ENCODE measurements around the gene MYRIP. TPM values are rescaled to one million over a fixed set of nuclear protein-coding genes. Genes with fewer than 3 reads are reported as not detected.

MYRIP gene
- 0.05 TPM in 1 of 5 replicates, not detected in the others for total RNA-seq (2022; extraction: Qiagen RNA extraction)

DNA sequence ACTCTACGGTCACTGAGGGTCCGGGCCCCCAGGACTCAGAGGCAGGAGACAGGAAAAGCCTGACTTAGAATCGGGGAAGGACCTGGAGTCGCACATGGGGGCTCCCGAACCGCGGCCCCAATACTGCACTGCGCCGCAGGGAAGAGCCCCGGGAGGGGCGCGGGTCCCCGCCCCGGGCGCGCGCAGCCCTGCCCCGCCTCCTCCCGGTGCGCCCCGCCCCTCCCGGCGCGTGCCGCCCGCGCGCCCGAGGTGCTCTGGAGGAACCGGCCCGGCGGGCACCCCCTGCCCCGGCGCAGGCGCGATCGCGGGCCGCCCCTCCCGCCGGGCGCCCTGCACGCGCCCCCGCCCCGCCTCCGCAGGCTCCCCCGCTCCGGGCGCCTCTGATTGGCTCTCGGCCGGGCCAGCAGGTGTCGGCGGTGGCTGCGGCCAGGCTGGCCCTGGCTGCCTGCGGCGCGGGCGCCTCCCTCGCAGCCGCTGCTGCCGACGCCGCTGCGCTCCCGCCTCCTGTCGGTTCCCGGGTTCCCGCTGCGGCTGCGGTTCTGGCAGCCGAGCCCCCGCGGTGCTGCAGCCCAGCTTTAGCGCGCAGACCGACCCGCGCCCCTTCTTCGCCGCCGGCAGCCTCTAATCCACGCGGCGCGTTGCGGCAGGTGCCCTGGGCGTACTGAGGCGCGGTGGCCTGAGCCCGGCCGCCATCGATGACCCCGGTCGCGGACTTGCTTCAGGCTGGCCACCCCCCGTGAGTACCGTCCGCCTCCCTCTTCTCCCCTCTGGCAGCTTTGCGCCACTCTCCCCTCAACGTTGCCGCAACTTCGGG is at the start of gene MYRIP:
MYRIP (plus strand) TSS at position 429 of the 814 bp plus-strand sequence. CDS start 91,208 bp downstream, outside the sequence.

GRCh38 chr3:40309418-40309924 is 500.1 kb downstream of the MYRIP start, which contains the start of gene EIF1B:
Gene EIF1B (plus strand): TSS chr3:40309707. CDS start chr3:40309942, 235 bp downstream.

